Stimulated activated CD8-positive, alpha-beta memory T cell treated with anti-CD3 and anti-CD28 coated beads, Interleukin-7, amount 100 ng/mL, for 4 hours (primary cell): ENCODE results near the gene SCO2.

ENCODE experiments used
- DNase-seq, 2 donors: peaks; one replicate each; pipeline ENCODE4 v3.0.0-alpha.2; 2020; ENCODE audit warnings: low read depth in 2 of 2

The SCO2 gene

DNA sequence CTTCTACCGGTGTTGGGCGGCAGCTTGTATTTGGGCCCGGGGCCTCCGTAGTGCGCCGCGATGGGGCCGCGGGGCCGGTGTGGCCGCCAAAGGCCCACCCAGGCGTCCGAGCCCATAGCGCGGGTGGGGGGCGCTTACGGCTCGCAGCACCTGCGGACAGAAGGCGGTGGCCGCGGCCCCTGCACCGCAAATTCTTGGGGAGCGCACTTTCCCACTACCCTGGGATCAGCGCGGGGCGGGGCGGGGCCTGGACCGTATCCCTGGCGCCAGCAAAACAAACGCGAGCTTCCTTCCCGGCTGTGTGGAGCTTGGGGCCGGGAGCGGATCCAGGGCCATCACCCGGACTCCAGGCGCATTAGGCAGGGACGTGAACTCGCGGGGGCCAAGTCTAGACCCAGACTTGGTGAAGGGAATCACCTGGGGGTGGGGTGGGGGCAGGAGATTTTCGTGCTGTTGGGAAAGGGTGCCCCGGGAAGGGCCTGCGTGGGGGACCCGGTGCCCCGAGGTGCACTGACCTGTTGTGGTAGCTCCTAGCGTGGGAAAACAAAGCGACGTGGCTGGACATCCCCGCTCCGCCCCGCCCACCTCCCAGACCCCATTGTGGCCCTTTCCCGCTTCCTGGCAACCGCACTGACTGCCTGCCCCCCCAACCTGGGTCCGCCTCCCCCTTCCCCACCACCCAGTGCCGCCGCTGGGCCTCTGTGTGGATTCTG, 6.7 kb upstream of the SCO2 start:
- no peak for DNase-seq

DNA sequence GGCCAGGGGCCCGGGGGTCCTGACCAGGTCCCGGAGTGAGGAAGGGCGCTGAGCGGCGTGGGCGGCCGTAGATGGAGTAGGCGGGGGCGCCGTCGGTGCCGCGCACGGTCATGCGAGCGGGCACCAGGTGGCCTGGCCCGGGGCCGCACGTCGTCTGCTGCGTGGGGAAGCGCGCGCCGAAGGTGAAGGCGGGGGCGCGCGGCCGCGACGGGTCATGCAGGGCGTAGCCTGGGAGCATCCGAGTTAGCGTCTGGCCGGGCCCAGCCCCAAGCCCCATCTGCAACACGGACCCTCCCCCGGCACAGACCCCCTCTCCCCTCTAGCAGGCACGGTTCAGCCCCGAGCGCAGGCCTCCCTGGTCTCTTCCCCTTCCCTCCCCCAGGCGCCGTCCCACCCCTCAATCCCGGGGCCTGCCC, 6.2 kb upstream of the SCO2 start:
- peak; percentile 56 to 68 for DNase-seq

DNA sequence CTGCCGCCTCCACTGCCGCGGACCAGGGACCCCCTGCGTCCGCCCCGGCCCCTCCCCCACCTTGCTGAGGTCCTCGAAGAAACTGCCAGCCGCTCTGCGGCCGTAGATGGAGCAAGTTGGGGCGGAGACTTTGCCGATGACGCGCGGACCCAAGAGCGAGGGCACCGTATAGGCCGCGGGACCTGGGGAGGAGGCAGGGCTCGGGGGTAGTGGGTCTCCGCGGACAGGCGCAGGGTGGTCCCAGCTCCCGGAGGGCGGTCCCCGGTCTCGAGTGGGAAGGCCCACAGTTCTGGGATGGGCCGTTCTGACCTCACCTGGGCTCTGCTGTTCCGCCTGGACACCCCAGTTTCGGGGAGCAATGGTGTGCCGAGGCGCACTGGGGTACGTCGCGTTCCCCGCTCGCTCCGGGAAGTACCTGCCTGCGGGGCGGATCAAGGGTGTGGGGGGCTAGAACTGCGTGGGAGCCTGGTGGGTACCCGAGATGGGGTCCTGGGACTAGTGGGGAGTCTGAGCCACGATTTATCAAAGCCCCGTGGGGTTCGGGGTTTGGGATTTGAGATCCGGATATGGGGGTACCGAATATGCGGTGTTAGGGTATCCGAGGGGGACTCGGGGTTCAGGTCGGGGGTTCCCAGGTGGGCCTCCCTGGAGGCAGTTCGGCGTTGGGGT, 5.6 kb upstream of the SCO2 start:
- DNase-seq, result peak; percentile 74 to 79

DNA sequence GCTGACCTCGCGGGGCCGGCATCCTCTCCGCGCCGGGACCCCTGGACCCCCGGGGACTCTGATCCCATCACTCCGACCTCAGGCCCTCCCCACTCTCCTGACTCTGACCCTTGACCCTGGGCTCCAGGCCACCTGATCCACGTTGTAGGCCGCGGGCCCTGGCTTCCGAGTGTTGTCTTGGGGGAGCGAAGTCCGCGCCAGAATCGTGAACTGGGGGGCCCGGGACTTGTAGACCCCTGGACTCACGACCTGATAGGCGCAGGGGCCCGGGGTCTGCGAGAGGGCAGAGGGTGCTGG, 5.1 kb upstream of the SCO2 start:
- DNase-seq, result no peak

DNA sequence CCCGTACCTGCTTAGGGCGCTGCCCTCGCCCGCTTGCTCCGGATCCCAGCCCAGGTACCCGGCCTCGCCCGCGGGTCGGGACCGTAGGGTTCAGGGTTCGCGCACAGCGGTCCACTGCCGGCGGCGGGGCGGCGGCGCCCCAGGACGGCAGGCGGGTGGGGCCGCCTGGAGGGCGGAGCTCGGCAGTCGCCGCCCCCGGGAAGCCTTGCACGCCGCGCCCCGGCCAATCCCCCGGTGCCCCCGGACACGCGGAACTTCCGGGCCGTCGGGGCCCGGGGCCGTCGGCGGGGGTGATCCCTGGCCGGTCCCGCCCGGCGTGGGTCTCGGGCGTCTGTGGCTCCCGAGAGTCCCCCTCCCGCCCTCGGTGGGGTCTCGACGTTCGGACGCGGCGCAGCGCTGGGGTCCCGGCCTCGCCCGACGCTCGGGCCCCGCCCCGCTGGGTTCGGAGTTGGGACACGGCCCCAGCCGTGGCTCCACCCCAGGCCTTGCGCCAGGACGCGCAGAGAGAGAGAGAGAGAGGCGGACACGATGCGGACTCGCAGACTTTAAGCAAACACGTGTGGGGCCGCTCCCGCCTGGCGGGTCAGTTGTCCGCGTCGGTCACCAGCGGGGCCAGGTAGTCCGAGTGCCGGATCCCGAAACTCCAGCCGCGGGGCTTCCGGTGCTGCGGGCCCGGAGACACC, 4.6 kb upstream of the SCO2 start, which contains the start of gene TYMP:
Gene TYMP (minus strand): TSS at position 116 of the 683 bp plus-strand sequence. CDS start 303 bp downstream, outside the sequence.
- DNase-seq, result peak; percentile 39 to 70

DNA sequence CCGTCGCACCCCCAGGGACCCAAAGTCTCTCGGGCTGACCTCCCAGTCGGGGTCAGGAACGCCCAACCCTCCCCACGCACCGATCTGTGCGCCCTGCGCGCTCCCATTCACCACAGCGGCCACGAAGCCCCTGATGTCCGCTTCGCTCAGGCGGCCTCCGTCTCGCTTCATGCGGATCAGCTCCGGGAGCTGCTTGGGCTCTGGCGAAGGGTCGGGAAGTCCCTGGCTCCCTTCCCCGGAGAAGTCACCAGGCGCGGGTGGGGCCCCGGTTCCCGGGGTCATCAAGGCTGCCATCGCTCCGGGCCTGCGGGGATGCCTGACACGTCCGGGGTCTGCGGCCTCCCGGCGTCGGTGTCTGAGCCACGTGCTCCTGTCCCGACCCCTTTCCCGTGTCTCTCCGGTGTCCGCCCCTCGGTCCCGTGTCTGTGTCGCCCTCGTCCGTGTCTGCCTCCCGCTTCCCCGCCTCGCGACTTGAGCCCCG, 4.1 kb upstream of the SCO2 start:
- DNase-seq, result no peak

DNA sequence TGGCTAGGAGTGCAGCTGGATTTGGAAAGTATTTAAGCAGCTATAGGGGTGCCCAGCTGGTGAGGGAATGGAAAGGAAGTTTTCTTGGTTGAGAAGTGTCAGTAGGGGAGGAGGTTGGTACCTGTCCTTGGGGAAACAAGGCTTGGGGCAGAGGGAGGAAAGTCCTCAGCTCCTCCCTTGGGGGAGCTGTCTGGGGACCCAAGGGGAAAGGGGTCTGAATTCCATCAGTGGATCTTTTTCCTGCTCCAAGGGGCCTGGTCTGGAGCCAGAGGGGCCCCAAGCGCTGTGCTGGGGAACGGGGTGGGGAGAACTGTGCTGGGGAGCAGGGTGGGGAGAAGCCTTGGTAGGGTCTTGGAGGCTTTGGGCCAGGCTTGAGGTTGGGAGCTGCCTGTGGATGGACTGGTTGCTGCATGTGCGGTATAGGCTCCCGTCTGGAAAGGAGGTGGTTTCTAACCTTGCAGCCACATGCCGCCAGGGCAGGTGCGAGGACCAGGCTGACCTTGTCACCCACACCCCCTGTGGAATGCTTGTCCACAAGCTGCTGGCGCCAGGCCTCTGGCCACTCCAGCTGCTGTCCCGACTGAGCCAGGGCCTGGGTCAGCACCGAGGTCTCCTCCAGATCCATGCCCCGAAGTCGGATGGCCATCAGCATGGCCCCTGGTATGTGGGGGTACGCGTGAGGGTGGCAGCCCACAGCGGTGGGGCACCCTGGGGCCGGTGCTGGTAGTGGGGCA, 3.5 kb upstream of the SCO2 start:
- DNase-seq, result no peak

DNA sequence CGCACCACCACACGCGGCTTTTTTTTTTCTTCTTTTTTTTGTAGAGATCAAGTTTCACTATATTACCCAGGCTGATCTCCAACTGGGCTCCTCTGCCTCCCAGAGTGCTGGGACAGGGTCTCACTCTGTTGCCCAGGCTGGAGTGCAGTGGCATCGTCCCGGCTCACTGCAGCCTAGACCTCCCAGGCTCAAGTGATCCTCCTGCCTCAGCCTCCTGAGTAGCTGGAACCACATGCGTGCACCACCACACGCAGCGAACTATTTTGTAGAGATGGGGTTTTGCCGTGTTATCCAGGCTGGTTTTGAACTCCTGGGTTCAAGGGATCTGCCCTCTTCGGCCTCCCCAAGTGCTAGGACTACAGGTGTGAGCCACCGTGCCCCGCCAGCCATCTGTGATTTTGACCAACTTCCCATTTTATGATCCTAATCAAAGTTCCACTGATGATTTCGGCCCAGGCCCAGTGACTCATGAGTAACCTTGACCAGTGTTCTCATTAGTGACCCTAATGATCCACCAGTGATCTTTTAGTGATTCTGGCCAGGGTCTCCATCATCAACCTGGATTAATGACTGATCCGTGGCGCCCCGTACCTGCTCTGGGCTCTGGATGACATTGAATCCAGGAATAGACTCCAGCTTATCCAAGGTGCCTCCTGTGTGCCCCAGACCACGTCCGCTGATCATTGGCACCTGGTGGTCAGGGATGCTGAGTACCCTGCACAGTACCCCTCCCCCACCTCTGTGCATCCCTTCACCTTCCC, 2.7 kb upstream of the SCO2 start:
- DNase-seq, result no peak

DNA sequence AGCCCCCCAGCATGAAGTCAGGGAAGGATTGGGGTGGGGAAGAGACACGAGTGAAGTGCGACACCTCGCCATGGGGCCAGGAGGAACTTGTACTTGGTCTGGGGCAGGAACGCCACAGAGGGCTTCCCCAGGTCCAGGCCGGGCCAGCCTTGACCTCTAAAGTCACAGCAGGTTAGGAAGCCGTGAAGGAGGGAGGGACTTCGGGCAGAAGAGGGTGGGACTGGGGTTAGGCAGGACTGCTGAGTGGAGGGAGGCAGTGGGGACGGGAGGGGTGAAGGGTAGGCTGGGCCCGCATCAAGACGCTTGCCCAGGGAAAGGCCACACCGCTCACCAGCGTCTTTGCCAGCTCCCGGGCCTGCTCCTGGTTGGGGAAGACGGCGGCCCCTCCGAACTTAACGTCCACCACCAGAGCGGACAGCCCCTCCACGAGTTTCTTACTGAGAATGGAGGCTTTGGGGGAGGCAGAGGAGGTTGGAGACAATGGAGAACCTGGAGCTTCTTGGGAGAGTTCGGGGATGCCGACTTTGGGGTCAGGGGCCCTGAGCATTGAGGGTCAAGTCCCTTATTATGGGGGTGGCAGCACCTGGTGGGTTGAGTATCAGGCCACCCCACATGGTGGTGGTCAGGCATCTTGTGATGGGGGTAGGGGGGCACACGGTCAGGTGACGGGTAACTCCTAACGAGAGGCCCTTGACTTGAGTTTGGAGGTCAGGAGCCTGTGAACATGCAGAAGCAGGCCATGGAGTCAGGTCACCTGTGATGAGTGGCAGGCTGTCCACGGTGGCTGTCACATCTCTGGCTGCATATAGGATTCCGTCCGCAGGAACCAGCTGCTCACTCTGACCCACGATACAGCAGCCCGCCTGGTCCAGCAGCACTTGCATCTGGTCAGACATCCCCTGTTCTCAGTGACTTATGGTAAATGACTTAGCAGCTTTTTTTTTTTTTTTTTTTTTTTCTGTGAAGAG, 1.7 kb upstream of the SCO2 start:
- no peak for DNase-seq

DNA sequence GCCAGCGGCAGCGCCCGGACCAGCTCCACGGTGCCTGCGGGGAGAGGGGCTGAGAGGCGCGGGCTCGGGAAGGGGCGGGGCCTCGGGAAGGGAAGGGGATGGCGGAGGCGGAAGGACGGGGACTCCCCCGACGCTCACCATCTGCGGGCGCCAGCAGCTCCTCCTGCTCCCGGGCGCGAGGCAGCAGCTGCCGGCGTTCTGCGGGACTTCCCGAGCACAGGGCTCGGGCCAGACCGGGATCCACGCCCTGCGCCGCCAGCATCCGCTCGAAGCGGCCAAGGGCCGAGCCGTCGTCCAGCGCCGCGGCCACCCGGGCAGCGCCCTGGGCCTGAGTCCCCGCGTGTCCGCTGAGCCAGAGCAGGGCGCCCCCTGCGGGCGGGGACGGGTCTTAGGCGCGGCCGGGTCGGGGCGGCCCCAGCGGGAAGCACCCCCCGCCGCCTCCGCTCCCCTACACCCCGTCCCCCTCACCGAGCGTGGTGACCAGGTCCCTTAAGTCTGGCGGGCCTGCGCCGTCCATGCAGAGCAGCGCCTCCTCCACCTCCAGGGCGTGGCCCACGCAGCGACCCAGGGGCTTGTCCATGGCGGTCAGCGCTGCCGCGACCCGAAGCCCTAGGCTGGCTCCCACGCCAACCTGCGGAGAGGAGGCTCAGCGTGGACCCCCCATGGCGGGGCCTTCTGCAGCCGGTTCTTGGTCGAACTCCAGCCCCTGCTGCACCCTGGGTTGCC, 873 bp upstream of the SCO2 start:
- peak; percentile 72 to 79 for DNase-seq

DNA sequence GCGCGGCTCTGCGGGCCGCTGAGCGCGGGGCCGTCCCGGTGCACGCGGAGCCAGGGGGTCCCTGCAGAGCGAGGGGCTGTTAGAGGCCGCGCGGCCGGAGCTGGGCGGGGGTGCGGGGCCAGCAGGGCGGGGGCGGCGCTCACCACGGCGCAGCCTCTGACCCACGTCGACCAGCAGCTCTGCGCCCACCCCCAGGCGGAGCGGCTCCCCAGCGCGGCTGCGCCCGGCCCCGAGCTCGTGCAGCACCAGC, 385 bp upstream of the SCO2 start:
- DNase-seq, result no peak

DNA sequence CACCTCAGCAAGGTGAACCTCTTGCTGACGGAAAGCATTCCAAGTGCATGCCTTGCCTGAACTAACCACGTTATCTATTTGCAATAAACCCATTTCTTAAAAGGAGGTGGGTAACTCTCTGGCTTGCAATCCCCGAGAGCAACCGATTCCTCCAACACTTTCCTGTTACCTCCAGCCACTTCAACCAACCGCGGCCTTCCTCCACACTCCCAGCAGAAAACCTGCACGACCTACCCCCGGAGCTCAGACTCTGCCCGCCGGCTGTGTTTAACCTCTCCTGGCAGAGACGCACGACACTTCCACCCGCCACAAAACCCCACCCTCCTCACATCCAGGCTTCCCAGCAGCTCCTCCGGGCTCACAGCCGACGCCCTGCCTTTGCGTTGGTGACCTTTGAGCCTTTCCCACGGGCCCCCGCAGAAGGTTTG, 708 bp downstream of the SCO2 start:
- DNase-seq, result no peak

DNA sequence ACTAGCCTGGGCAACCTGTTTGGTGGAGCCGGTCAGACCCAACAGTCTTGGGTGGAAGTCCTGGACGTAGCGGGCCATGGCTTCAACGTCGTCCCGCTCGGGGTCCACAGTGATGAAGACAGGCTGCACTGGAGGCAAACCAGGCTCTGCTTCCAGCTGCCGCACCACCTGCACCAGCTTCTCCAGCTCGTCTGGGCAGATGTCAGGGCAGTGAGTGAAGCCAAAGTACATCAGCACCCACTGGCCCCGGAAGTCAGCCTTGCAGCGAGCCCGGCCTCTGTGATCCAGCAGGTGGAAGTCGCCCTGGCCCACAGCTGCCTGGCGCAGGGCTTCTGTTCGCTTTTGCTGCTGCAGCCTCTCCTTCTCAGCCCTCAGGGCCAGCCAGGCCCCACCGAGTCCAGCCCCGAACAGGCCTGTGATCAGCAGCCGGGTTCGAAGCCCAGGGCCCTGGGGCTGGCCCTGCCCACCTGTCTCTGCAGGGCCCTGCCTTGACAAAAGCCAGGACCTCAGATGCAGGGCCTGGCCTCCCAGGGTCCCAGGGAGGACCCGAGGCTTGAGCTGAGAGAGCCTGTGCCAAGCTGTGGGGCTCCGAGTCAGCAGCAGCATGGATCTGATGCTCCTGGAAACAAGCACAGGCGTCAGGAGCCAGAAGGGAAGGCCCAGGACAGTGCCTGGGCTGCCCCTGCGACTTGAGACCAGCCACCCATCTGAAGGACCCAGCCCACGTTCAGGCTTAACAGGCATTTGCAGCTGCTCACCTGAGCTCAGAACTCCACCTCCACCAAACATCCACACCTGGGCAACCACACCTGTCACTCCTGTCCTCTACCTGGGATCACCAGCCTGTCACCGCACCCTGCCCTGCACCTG, 1.4 kb downstream of the SCO2 start:
- no peak for DNase-seq

DNA sequence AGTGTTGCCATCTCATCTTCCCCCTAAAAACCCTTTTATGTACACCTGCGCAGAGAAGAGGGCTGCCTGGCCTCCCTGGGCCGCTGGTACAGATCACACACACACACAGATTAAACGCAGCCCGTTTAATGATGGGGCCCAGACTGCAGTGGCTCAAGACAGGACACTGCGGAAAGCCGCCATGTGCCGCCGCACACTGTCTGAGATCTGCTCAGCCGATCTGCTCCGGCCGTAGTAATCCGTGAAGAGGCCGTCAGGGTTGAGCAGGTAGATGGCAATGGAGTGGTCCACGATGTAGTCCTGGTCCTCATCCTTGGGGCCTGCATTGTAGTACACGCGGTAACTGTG, 2.0 kb downstream of the SCO2 start:
- DNase-seq, result no peak

DNA sequence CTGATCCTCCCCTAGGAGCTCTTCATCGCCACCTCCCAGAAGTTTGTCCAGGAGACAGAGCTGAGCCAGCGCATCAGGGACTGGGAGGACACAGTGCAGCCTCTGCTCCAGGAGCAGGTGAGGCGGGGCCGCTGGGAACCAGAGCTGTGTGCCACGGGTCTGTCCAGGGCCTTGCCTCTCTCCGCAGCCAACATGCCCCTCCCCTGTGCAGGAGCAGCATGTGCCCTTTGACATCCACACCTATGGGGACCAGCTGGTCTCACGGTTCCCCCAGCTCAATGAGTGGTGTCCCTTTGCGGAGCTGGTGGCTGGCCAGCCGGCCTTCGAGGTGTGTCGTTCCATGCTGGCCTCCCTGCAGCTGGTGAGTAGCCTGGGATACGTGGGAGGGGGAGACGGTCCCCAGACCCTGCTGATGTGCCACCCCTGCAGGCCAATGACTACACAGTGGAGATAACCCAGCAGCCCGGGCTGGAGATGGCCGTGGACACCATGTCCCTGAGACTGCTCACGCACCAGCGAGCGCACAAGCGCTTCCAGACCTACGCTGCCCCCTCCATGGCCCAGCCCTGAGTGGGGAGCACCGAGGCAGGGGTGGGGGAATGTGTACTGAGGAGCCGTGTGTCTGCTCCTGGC, 2.5 kb downstream of the SCO2 start:
- DNase-seq, result no peak

DNA sequence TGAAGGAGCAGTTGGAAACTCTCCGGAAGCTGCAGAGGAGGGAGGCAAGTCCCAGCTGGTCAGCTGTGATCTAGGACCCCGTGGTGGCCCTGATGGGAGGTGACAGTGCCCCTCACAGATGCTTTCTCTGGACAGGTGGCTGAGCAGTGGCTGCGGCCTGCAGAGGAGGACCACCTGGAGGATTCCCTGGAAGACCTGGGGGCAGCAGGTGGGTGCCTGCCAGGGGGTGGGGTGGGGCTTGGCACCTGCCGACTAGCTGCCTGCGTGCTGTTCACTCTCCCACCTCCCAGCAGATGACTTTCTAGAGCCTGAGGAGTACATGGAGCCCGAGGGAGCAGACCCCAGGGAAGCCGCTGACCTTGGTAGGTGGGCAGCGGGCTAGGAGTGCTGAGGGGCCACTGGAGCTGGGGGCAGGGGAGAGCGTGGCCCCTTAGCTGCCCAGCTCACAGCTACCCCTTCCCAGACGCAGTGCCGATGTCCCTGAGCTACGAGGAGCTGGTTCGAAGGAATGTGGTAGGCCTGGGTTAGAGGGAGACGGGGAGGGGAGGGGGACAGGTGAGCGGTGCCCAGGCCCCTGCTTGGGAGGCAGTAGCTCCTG, 3.1 kb downstream of the SCO2 start:
- DNase-seq, result no peak

DNA sequence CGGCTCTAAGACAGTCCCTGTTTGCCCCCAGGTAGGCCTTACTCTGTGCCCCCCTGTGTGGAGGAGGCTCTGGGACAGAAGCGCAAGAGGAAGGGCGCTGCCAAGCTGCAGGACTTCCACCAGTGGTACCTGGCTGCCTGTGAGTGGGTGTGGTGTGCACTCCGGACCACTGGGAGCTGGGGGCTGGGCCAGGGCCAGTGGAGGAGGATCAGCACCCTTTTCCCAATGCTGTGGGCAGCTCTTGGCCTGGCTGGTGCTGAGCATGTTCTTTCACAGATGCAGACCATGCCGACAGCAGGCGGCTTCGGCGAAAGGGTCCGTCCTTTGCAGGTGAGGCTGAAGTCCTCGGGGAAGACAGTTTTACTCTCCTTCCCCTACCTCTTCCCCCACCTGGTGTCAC, 3.7 kb downstream of the SCO2 start:
- no peak for DNase-seq

DNA sequence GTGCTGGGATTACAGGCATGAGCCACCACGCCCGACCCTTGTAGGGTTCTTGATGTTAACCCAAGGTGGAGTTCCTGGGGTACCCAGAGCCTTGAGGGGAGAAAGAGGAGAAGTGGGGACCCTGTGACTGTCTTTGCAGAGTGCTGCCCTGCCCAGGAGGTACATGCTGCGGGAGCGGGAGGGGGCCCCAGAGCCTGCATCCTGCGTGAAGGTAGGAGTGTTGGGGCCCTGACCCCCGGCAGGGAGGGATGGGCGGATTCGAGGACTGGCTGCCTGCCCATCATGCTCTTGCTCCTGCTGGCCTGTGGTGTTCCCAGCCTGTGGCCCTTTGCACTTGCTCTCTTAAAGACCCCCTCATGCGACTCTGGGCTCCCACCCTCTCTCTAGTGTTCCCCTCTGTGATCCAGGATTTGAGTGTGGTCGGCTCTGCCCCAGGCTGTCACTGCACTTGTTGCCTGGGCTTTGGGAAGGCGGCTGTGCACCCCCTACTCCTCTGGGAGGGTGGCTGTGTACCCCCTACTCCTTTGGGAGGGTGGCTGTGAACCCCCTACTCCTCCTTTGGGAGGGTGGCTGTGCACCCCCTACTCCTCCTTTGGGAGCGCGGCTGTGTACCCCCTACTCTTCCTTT, 4.5 kb downstream of the SCO2 start:
- DNase-seq, result no peak
